GDM1 (cell line): ENCODE results near the gene CACNA1F.
A peak's percentile ranks its signal among the peaks of the same experiment; 100 is the strongest.

Experiments
- DNase-seq: peaks from one replicate; lab custom pipeline; 2025; lab: John Stamatoyannopoulos, UW

Gene CACNA1F

DNA sequence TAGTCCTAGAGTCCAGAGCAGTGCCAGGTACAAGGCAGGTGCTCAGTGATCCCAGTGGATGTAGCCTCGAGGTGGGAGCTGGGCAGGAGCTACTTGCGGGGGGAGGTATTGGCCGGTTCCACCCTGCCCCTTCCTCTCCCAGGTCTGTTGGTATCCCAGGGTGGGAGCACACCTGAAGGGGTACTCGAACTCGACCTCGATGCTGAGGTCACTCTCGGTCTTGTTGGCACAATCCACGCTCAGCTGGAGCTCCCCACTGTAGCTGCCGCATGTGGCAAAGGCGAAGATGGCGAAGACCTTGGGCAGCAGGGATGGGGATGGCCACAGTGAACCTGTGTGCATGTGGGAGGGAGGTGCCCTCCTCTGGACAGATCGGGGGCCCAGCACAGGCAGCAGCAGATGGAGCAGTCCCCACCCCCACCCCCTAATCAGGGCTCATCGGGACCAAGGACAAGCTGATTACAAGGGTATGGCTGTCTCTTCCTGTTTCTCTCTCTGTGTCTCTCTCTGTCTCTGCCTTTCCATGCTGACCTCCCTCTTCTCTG lies 35.5 kb downstream of the CACNA1F start:
- no peak for DNase-seq

DNA sequence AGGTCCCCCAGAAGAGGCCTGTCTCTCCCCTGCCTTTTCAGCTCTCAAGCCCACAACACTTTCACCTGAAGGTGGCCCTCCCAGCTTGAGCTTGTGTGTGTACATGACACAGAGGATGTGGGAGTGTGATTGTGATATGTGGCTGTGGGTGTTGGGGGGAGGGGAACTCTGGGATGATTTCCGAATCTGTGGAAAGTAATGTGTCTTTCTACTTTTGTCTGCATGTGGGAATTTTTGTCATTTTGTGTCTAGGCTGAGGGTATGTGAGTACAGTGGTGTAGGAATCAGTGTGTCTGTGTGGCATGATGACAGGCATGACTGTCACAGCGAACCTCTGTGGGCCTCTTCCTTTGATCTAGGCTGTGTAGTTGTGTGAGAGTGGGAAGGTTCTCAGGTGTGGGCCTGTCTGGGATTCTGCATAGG lies 39.6 kb downstream of the CACNA1F start:
- no peak for DNase-seq

DNA sequence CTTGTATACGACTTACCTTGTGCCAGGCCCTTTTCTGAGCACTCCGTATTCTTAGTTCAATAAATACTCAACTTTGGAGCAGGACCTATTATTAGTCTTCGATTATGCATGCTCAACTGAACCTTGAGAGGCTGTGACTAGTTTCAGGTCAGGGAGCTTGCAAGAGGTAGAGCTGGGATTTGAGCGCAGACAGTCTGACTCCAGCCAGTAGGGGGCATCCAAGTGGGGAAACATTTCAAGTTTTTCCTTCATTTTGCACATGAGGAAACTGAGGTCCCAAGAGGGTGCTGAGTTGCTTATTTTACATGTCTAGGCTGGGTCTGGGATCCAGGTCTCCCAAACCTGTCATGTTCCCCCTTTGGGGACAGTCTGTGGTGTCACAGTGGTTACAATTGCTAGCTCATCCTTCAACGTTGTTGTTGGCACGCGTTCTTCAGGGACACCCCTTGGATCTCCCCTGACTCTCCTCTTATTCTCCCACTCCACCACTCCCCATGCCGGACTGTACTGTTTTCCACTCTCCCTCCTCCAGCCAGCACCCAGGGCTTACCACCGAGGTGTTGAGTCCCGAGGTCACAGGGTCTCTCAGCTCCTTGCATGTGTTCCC lies 40.3 kb downstream of the CACNA1F start:
- DNase-seq: no peak

DNA sequence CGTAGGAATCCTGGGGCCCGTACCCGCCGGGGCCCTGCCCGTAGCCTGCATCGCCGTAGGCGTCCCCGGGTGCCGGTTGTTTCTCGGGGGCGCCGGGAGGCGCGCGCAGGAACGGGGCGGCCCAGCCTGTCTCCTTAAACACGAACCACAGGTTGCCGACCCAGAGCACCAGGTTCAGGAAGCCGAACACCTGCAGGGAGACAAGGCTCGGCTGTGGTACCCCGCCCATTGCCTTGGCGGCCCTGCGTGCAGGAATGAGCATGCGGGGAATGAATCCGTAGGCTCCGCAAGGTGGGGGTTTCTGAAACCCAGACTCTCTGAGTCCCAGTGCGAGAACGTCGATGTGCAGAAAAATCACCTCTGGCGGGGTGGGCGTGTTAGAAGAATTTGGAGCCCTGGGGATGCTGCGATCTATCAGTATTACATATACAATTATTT lies 41.5 kb downstream of the CACNA1F start:
- no peak for DNase-seq

DNA sequence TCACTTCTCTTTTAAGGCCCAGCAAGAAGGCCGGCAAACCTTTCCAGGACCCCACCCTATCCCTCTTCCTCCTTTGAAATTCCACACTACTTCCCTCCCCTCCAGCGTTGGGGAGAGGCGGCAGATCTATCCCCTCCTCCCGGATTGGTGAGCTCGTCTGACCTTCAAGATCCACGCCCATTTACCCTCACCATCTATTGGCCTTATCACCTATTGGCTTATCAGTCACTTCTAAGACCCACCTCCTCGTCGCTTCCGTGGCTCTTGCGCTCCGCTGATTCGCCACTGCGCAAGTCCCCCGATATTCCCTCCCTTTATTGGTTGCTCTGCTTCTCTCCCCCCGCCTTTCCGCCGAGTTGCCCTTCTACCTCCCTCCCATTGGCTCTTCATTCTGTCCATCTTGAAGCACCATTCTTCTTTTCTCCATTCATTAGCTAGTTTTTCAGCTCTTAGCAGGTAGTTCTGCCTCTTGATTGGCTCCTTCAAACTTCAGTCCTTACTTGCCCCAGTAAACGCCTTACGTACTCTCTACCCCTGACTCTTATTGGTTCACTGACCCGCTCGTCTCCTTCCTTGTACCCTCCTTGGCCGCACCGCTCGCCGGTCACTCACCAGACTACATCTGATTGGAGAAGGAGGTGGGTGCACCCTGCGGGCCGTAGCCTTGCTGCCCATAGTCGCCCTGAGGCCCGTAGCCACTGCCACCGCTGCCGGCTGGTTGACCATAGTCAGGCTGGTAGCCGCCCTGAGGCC lies 42.1 kb downstream of the CACNA1F start:
- peak; percentile 96 for DNase-seq

DNA sequence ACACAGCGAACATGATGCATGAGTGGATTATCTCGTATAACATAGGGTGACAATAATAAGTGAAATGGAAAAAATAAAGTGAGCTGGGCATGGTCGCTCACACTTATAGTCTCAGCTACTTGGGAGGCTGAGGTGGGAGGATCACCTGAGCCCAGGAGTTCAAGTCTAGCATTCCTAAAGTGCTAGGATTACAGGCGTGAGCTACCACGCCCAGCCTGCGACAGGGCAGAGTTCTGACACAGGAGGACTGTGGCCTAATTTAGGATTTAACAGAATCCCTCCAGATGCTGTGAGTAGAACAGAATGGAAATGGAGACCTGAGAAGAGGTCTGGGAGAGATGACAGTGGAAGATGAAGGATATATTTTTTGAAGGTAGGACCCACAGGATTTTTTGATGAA lies 43.5 kb downstream of the CACNA1F start:
- no peak for DNase-seq

DNA sequence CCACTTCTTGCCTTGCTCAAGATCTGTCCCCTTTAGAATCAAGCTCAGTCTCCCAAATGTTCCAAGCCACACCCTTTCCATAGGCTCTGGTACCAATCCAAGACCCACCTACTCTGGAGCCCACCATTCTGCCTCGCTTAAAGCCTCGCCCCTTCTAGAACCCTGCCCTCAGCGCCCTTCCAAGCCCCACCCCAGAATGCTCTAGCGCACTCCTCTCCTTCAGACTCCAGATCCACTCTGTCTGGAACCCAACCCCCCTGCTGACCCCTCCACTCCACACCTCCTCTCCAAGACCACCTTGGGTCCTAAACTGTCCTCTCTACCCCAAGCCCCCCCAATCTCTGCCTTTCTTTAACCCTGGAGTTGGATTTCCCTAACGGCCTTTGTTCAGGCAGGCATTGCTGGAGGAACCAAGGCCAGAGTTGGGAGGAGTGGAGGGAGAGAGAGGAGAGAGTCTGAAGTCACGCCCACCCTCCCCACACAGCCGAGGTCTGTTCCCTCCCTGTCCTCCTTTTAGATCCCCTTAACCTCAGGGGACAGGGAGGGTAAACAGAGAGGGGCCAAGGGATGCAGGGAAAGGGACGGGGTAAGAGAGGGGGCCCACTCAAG lies 44.6 kb downstream of the CACNA1F start:
- no peak for DNase-seq

DNA sequence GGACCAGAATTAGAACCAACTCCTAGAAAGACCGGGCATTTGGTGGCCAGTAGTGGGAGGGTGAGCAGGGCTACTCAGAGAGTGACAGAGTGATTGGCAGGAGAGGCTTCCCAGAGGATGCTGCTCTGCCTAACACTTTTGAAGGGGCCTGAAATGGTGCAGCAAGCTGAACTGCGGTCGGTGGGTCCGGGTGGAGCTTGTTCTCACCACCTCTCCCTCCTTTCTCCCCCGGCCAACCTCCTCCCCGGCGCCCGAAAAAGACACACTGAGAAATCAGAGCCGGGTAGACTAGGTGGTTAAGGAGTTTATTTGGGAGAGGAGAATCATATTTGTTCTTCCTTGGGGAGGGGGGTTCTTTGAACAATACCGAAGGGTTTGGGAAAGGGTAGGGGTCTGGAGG lies 45.6 kb downstream of the CACNA1F start:
- no peak for DNase-seq

DNA sequence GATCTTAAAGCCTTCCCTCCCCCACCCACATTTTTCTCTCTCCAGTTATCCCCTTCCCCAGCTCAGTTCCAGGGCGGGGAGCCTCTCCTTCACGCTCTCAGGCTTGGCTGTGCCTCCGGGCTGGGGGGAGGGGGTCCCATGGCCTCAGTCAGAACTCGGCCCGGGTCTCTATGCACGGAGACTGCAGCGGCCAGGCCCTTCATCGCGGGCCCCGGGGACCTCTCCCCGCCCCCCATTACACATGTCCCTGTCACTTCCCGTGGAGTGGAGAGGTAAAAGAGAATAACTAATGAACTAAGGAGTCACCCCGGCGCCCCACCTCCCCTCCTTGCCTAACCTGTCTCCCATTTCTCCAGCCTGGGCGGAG lies 46.1 kb downstream of the CACNA1F start:
- no peak for DNase-seq

DNA sequence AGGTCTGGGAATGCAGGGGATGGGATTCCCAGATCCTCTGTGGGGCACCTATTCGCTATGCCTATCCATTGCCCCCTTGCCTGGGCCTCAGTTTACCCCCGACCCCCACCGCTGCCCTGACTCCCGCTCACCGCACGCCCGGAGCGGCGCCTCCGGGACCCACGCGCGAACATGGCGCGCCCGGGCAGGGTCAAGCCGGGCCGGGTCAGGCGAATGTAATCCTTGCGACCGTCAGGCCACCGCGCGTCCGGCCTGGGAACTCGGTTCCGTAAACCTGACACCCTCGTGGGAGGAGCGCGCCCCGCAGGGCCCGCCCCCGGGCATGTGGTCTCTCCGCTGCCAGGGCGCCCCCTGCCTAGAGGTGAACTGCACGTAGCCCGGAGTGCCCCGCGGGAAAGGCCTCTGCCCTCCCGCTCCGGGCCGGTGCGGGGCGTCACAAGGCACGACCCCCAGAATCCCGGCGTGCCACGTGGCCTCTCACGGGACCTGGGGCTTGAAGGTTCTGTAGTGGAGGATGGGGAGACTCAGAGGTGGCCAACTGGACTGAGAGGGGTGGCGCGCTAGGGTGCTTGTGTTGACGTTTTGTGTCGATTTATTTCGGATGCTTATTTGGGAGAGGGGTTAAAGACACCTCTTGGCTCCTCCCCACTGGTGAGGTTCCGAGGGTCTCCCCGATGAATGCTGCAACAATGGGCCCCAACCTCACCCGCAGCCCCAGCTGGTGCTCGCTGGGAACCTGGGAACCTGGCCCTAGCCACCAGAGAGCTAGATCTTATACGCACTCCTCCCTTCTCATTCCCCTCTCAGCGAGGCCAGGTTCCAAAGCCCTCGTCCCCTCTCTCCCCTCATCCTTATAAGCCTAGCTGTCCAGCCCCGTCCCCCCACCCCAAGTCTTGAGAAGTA lies 46.8 kb downstream of the CACNA1F start, which contains the start of gene PRICKLE3:
TSS of gene PRICKLE3 (minus strand) at position 249 of the 903 bp plus-strand sequence. CDS start at position 173, 76 bp downstream.
- peak; percentile 66 for DNase-seq

DNA sequence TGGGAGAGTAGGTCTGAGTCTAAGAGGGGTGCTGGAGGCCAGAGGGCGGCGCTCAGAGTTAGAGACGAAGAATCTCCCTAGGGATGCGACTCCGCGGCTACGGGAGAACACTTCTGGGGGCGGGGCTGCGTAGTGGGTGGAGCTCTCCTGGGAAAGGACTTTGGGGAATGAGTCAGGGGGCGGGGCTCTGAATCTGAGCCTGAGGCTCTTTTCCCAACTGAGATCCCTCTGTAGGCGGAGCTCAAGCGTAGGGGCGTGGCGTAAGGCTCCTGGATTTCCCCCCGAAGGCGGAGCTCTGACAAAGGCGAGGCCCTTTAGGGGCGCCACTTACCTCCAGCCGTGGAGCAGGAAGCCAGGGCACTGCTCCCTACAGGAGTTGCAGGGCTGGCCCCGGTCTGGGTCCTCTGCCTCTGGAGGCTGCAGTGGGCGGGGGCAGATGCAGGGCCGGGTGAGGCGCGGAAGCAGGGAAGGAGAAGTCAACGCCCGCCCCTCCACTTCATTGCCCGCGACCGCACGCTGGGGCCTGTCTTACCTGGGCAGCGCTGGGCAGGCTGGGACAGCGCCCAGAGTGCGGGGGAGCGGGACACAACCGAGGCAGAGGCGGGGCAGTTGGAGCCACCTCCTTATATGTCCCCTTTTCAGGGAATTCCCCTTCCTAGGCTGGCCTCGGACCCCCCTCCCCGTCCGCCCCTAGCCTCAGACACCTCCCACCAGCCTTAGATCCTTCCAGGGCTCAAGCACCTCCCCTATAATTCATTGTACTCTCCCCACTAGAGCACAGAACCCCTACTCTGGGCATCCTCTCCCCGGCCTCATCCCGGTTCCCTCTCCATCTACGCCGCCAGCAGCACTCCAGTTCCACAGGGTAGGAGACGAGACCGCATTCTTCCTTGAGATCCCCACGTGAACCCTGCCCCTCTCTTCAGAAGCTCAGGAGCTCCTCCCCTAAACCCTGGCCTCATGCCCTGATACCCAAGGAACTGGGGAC lies 48.6 kb downstream of the CACNA1F start:
- no peak for DNase-seq

DNA sequence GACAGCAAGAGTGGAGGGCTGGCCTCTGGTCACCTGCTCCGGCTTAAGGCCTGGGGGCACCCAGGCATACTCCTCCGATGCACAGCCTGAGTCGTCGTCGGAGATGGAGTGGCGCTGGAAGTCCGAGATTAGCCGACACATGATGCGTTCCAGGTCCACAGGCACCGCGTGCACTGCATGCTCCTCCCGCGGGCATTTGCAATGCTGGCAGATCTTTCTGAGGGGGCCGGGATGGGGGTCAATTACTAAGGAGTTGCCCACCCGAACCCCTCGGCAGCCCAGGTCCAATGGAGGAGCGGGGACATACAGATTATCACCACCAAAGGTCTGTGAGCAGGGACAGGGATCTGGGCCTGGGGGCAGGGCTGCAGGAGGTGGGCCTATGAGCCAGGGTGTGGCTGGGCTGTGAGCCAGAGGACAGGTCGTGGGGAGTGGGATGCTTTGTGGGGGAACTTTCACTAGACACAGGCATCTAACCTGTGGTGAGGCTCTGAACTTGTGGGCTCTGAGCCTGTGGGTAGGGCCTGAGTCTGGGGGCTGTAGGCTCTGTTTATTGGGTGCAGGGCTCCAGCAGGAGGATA lies 49.3 kb downstream of the CACNA1F start:
- DNase-seq: no peak

DNA sequence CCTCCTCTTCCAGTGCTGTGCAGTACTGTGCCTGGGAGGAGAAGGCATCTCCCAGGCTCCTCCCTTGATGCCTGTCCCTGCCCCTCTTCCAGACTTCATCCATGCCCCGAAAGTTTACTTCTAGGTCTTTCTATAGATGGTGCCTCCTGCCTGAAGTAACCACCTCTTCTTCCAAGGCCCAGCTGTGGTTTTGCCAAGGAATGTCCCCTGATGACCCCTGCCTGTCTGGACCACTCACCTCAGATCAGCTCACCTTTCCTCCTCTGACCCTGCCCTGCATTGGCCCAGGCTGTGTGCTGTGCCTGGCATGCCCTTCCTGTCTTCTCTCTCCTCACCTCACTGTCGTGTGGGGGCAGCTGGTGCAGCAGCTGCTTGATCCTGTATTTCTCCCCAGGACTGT lies 53.8 kb downstream of the CACNA1F start:
- DNase-seq: no peak

DNA sequence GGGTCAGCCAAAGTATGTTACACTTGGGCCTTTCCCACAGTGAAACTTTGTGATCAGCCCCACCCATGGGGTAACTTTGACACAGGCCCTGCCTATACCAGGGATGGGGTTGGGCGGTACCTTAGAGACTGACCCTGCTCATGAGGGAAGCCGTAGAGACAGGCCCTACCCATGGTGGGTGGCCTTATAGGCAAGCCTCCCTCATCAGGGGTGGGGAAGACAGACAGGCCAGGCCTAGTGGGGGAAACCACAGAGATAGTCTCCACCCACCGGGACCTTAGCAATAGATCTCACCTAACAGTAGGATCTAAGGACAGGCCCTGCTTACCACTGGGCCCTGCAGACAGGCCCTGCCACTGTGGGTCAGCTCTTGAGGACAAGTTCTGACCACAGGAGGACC lies 54.6 kb downstream of the CACNA1F start:
- DNase-seq: no peak

DNA sequence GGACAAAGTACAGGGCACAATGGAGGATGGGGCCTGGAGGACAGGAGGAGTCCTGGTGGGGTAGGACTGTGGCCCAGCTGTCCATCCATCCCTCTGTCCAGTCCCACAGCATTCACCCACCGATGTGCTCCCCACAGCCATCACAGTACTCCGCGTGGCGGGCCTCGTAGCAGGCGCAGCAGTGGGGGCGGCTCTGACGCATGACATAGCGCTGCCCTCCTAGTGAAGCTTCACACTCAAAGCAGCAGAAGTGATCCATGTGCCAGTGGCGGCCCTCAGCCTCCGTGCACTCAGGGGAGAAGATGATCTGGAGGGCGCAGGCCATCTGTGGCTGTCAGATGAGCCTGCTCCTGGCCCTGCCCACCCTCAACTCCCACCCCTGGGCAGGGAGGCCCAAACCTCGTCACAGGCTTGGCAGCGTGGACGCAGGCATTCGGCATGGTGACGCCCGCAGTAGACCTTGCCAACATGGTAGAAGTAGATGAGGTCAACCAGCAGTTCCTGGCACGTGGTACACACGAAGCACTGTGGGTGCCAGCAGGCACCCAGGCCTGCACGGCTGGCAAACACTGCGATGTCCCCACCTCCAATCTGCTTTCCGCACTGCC lies 55.2 kb downstream of the CACNA1F start:
- DNase-seq: no peak

DNA sequence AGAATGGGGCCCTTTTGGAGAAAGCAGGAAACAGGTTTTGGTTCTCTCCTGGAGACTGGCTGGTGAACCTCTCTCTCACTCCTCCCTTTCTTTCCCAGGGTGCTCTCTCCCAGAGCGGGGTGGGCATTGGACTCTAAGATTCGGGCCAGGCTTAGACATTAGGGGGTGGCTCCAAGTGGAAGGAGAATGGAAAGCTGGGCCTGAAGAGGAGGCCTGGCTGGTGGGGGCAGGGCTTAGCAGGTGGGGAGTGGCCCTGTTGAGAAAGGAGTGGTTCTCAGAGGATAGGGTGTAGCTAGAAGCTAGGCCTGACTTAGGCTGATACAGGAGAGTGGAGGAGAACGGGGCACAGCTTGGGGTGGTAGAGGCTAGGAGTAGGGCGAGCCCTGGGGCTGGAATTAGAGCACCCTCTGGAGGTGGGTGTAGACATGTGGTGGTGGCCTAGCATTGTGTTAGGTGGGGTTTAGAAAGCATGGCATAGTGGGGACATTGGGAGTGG lies 55.8 kb downstream of the CACNA1F start:
- DNase-seq: peak; percentile 56

DNA sequence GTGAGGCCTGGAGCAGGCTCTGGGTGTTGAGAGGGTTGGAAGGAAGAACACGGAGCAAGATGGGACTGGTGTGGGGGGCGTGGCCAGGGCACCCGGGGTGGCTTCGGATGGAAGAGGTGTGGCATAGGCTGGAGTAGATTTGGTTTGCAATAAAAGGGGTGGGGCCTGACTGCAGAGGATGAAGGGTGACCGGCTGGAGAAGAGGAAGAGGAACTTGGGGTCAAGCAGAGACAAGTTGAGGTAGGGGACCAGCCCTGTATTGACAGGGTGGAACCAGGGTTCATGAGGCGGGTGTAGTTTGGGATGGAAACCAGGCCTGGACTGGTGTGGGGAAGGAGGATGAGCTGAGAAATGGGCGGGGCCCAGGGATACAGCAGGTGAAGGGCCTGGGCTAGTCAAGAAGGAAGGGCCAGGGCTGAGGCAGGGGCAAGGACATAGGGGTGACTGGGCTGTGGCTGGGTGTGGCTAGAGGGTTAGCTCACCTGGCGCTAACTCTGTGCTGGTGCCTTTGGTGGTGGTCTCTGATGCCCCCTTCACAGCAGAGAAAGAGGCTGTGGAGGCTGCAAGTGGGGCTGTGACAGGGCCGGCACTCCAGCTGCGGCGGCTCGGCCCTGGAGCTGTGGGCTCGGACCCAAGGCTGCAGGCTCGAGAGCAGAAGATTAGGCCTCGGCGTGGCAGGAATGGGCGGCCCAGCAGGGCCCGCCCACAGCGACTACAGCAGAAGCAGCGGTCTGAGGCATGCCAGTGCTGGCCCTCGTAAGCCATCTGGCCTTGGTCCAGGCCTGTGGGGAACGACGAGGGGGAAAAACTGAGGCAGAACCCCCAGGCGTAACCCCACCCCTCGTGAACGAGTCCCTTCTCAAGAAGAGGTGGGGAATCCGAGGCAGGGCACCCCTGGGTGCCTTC lies 56.5 kb downstream of the CACNA1F start:
- DNase-seq: no peak

DNA sequence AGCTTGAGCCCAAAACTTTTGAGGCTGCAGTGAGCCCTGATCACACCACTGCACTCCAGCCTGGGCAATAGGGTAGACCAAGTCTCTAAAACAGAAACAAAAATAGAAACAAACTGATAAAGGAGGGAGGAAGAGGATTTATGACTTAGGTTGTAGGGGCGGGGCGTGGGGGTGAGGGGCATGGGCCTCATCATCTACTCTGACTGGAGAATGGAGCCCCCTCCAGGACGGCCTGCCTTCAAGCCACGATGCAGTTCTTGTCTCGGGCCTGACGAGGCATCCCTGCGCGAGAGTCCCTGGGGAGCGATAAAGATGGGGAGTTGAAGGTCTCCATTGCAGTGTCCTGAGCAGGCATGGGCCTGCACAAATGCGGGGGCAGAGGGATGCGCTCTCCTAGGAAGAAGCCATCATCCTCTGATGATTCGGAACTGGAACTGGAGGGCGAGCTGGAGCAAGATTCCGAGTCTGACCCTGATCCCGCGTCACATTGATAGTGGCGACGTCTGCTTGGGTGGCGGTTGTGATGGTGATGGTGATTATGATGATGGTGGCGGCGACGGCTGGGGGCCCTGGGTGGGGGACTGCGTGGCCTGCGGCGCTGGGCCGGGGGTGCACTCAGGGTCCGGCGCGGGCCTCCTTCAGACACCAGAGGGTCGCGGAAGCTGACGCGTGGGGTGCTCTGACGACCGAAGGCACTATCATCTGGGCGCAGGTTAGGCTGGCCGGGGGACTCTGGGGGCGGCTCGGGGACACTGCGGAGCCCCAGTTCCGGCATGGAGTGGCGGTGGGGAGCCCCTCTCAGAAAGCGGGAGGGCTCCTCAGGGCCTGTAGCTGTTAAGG lies 57.5 kb downstream of the CACNA1F start:
- DNase-seq: no peak
